NCI-H526 (cell line): ENCODE measurements around the gene TPK1.

Source experiments
- DNase-seq, 2 experiments: peaks; one replicate each; lab custom pipeline; 2025; lab: John Stamatoyannopoulos, UW

Gene TPK1

DNA sequence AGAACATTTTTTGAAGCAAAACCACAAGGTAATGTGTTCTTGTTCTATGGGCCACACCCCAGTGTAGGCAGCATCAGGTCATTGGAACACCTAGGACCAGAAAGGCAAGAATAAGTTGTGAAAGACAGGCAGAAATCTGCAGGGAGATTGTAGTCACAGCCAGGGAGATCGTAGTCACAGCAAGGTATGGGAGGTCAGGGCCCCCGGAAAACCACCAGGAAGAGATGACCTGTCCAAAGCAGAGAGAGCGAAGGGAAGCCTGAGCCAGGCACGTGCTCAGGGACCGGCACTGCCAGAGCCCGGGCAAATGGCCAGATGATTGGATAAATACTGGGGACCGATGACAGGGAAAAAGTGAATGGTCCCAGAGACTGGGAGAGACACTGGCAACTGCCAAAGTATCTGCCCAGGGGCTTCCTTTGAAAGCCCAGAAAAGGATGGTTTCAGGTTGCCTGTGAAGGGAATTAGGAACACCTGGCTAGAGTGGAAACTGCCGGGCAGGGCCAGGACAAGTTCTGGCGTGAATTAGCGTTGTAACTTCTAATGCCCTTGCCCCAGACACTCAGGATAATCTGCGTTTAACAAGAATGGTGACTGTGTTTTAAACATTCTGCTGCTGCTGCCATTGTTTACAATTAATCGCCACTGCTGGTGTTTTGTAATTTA, 428.5 kb downstream of the TPK1 start:
- DNase-seq = peak in 1 of 2 experiments; percentile 55

DNA sequence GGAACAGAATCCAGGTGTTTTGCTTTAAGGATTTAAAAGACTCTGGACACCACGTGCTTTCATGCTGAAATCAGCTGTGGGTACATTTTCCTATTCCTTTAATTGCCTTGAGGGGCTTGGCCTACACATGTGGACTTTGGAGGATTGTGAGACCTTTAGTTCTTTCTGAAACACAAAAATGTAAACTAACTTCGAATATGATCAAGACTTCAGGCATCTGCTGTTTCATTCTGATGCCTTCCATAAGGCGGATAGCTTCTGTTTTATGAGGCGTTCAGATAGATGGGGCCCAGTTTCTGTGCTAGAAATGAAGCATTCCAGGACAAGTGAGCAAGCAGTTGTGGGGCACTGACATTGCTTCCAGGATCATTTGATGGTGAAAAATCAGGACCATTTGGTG, 430.9 kb downstream of the TPK1 start:
- DNase-seq = no peak

DNA sequence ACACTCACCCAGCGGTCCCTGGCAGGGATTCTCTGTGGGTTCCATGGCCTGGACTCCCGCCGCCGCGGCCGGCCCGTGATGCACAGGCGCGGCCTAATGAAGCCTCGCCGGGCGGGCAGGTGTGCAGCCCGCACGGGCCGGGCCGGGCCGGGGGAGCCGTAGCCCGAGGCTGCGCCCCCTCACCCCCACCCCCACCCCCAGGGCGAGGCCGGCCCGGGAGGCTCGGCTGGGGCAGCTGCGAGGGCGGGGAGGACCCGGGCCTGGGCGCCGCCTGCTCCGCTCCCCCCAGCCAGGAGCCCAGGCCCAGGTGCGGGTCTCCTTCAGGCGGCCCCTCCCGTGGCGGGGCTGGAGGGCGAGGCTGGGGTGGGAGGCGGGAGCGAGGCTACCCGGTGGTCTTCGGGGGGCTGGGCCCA, 432.2 kb downstream of the TPK1 start, which contains the start of gene NOBOX:
NOBOX (minus strand) TSS at position 45 of the 413 bp plus-strand sequence.
- DNase-seq = no peak

DNA sequence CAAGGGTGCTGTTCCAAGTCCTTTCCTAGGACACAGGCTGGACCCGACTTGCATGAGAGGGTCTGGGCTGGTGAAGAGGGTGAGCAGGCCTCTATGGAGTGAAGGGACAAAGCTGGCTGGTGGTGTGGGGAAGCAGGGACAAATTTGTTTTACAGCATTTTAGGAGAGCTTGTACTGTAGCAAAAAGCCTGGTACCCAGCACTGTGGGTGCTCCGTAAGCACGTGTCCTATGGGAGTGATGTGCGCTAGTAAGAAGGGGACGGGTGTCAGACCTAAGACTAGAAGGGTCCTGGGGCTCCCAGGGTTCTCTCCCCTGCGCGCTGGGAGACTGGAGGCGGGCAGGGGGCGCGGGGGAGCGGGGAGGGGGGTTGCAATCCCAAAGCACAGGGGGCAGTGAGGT, 432.8 kb downstream of the TPK1 start:
- DNase-seq = no peak
